ENCODE data around the gene CEP350. TPM values are rescaled to one million over a fixed set of nuclear protein-coding genes. Genes with fewer than 3 reads are reported as not detected.

Gene CEP350
- total RNA-seq, 2 experiments from 2014 or later = 48.6 to 54.2 TPM

DNA sequence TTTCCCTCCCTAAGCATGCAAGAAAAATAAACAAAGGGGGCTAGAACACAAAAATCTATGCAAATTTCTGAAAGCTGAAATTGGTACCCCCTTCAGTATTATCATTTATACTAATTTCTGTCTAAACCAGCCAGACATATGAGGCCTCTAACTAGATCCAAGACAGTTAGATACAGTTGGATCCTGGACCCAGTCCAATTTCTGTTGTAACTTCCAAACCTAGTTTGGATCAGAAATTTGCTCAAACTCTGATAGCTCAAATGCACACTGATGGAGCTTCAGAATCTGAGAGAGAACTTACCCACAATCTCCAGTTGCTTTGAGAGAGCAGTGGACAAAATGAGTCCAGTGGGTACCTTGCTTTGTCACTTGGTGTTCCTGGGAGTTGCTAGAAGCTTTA, 11.9 kb downstream of the CEP350 start:
- no peaks in the 10 kb centered on the region for H3K9me2 ChIP-seq (ENCODE audit: insufficient read depth, low read length)
- no peaks in the 10 kb centered on the region for H4K20me1 ChIP-seq (ENCODE audit: insufficient read depth, low read length)
- ChIA-PET CTCF (ENCODE audit: unreplicated experiment) (no interaction called here), POLR2A (interaction anchor here (0.6 to 2.0 kb wide), 3 partner anchors 9 to 819 kb away, joined by 3 to 8 read pairs (median 4); no protein-coding TSS in a partner anchor)
- intact Hi-C loops (cut with micrococcal nuclease; ENCODE audit: unreplicated experiment) = no loop called here
- no peak overlapping the region for H3K4me2 ChIP-seq (ENCODE audit: low read length)
- H3K36me3 ChIP-seq (ENCODE audit: insufficient read depth, low read length) = peaks cover 46% of the 10 kb centered on the region
- TF ChIP-seq EZH2phosphoT487 (IDR thresholded peaks at IDR 0.05; ENCODE audit: borderline replicate concordance, low read depth, low read length) = no peak
- TF ChIP-seq, protein P1, sequence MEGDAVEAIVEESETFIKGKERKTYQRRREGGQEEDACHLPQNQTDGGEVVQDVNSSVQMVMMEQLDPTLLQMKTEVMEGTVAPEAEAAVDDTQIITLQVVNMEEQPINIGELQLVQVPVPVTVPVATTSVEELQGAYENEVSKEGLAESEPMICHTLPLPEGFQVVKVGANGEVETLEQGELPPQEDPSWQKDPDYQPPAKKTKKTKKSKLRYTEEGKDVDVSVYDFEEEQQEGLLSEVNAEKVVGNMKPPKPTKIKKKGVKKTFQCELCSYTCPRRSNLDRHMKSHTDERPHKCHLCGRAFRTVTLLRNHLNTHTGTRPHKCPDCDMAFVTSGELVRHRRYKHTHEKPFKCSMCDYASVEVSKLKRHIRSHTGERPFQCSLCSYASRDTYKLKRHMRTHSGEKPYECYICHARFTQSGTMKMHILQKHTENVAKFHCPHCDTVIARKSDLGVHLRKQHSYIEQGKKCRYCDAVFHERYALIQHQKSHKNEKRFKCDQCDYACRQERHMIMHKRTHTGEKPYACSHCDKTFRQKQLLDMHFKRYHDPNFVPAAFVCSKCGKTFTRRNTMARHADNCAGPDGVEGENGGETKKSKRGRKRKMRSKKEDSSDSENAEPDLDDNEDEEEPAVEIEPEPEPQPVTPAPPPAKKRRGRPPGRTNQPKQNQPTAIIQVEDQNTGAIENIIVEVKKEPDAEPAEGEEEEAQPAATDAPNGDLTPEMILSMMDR (conservative IDR thresholded peaks at IDR 0.05; ENCODE audit: low read length) = no peak
- H2AFZ ChIP-seq (ENCODE audit: low read length) = no peak overlapping the region
- no peak overlapping the region for H3K27ac ChIP-seq (ENCODE audit: low read depth, low read length, poor library complexity, severe bottlenecking)
- H3K4me3 ChIP-seq (ENCODE audit: low read depth, low read length, poor library complexity, severe bottlenecking) = no peak overlapping the region
- H3K79me2 ChIP-seq (ENCODE audit: insufficient read depth, low read depth, low read length) = peaks cover 89% of the 10 kb centered on the region
- BruUV-seq (replicated peaks) = no TSS peak
- DNase-seq (ENCODE audit: low spot score) = no peak
- H3K4me1 ChIP-seq (ENCODE audit: insufficient read depth, low read length, poor library complexity, severe bottlenecking) = no peaks in the 10 kb centered on the region
- H3K9me3 ChIP-seq (ENCODE audit: low read length) = peaks cover 34% of the 10 kb centered on the region

DNA sequence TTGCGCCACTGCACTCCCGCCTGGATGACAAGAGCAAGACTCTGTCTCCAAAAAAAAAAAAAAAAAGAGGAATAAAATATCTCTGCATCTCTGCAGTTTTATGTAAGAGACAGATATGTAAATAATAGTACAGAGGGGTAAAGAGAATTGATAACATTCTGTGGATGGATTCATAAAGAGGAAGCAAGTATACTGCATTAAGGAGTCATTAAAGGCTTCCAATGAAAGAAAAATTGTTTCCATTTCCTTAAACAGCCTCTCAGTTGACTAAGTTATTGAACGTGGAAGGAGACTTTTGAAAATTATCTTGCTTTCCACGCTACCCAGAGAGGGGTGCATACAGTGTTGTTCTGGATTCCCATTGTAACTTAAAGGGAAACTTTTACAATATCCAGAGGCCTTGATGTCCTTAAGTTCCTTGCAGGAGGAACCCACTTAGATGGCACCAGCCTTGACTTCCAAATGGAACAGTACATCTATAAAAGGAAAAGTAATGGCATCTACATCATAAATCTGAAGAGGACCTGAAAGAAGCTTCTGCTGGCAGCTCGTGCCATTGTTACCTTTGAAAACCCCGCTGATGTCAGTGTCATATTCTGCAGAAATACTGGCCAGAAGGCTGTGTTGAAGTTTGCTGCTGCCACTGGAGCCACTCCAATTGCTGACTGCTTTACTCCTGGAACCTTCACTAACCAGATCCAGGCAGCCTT, 13.8 kb downstream of the CEP350 start:
- no peak overlapping the region for H3K27ac ChIP-seq (ENCODE audit: low read depth, low read length, poor library complexity, severe bottlenecking)
- H3K4me3 ChIP-seq (ENCODE audit: low read depth, low read length, poor library complexity, severe bottlenecking) = no peak overlapping the region
- H3K9me3 ChIP-seq (ENCODE audit: low read length) = peaks cover 34% of the 10 kb centered on the region
- H3K4me2 ChIP-seq (ENCODE audit: low read length) = no peak overlapping the region
- CTCF ChIA-PET (ENCODE audit: unreplicated experiment) = no interaction called here
- intact Hi-C loops (cut with micrococcal nuclease; ENCODE audit: unreplicated experiment) = no loop called here
- DNase-seq (ENCODE audit: low spot score) = no peak
- H2AFZ ChIP-seq (ENCODE audit: low read length) = no peak overlapping the region
- BruUV-seq (replicated peaks) = no TSS peak
- POLR2A ChIA-PET = no interaction called here
- H3K9me2 ChIP-seq (ENCODE audit: insufficient read depth, low read length) = no peaks in the 10 kb centered on the region
- no peak for TF ChIP-seq EZH2phosphoT487 (IDR thresholded peaks at IDR 0.05; ENCODE audit: borderline replicate concordance, low read depth, low read length)
- TF ChIP-seq, protein P1 (conservative IDR thresholded peaks at IDR 0.05; ENCODE audit: low read length) = no peak
- peaks cover 34% of the 10 kb centered on the region for H3K36me3 ChIP-seq (ENCODE audit: insufficient read depth, low read length)
- H3K4me1 ChIP-seq (ENCODE audit: insufficient read depth, low read length, poor library complexity, severe bottlenecking) = no peaks in the 10 kb centered on the region
- H4K20me1 ChIP-seq (ENCODE audit: insufficient read depth, low read length) = no peaks in the 10 kb centered on the region; the same call in 1 of the 2 replicates
- peaks cover 87% of the 10 kb centered on the region for H3K79me2 ChIP-seq (ENCODE audit: insufficient read depth, low read depth, low read length)
